ENCODE measurements around the gene PDLIM7.

Gene PDLIM7

GRCh38 chr5:177504086-177505056 lies 7.0 kb upstream of the PDLIM7 start:
- no peak for DNase-seq

- no peak for DNase-seq
Observed at GRCh38 chr5:177503351-177504085, 6.1 kb upstream of the PDLIM7 start.

- no peak for DNase-seq
Observed at GRCh38 chr5:177502886-177503285, 5.5 kb upstream of the PDLIM7 start.

GRCh38 chr5:177501874-177502678 lies 4.7 kb upstream of the PDLIM7 start:
- DNase-seq = no peak

- DNase-seq = peak; percentile 55 to 68
Observed at GRCh38 chr5:177500685-177501522, 3.5 kb upstream of the PDLIM7 start.

- DNase-seq = no peak
Observed at GRCh38 chr5:177499842-177500241, 2.4 kb upstream of the PDLIM7 start.

GRCh38 chr5:177498013-177498787 lies 796 bp upstream of the PDLIM7 start:
- DNase-seq = no peak

GRCh38 chr5:177496727-177497291 lies 595 bp downstream of the PDLIM7 start:
- DNase-seq = no peak

GRCh38 chr5:177496070-177496726 lies 1.2 kb downstream of the PDLIM7 start:
- DNase-seq = no peak

- no peak for DNase-seq
Observed at GRCh38 chr5:177495243-177496060, 2.0 kb downstream of the PDLIM7 start.

- peak; percentile 70 to 76 for DNase-seq
Observed at GRCh38 chr5:177494346-177495195, 2.8 kb downstream of the PDLIM7 start.

- DNase-seq = no peak
Observed at GRCh38 chr5:177493795-177494345, 3.5 kb downstream of the PDLIM7 start.

- DNase-seq = no peak
Observed at GRCh38 chr5:177492841-177493240, 4.6 kb downstream of the PDLIM7 start.

- DNase-seq = no peak
Observed at GRCh38 chr5:177491983-177492746, 5.2 kb downstream of the PDLIM7 start.

GRCh38 chr5:177491429-177491945 lies 5.9 kb downstream of the PDLIM7 start:
- DNase-seq = no peak

GRCh38 chr5:177490992-177491391 lies 6.4 kb downstream of the PDLIM7 start:
- DNase-seq = no peak

Measured in AML-193 (cell line).